HCT116 (cell line): ENCODE results near the gene TM4SF20. TPM values are rescaled to one million over a fixed set of nuclear protein-coding genes. Genes with fewer than 3 reads are reported as not detected.

Source experiments
- ATAC-seq: fragments of 200-7000 bp; cut with Tn5 transposase; 2 replicates; pipeline ENCODE4 v1.9.1; 2020; ENCODE audit warnings: mild to moderate bottlenecking, moderate library complexity
- BruUV-seq: library from RNA; stranded (reverse); fragments of 400-500 nt; replicated peaks from 2 replicates; lab custom pipeline; 2021; lab: Mats Ljungman, UMichigan
- CTCF ChIA-PET: fragments of 300-600 bp; sonication (Branson Sonifier 250); formaldehyde crosslinking; loops from one replicate; lab custom pipeline; 2021; ENCODE audit warnings: antibody characterized with exemption; lab: Charles Lee
- POLR2A ChIA-PET: fragments of 300-600, 350-600 bp; sonication (Branson Sonifier 250); formaldehyde crosslinking; loops from one replicate; lab custom pipeline; 2021; ENCODE audit warnings: antibody characterized with exemption; lab: Charles Lee
- RAD21 ChIA-PET, 2 experiments: fragments of 300-600 bp; sonication (Branson Sonifier 250); formaldehyde crosslinking; loops; one replicate each; lab custom pipeline; 2023; ENCODE audit warnings: low total read pairs in 2 of 2; ENCODE audit not compliant: uncharacterized antibody in 2 of 2, unreplicated experiment in 2 of 2, low non-redundant PET in 1 of 2; lab: Charles Lee
- DNase-seq: peaks from one replicate; pipeline ENCODE4 v3.0.0-alpha.2; 2010; ENCODE audit warnings: low read depth, low spot score
- H2AFZ ChIP-seq: fragments of 200-600 bp; shearing (Covaris generic), sonication (generic); 2 replicates; pipeline ENCODE4 v1.6.1; 2017; ENCODE audit warnings: low read depth, mixed run types, mixed read lengths, antibody characterized with exemption, low read length; ENCODE audit not compliant: poor library complexity, severe bottlenecking
- H3K27ac ChIP-seq: 2 replicates; pipeline ENCODE4 v1.5.1; 2012; ENCODE audit warnings: low read depth, low read length
- H3K27me3 ChIP-seq: fragments of 200-600 bp; sonication (generic); 2 replicates; pipeline ENCODE4 v1.6.1; 2016; ENCODE audit warnings: mixed run types, low read length, mixed read lengths; ENCODE audit not compliant: insufficient read depth
- H3K36me3 ChIP-seq, 2 experiments: fragments of 200-500 bp in 1 of 2; fragments of 200-600 bp in 1 of 2; sonication (Bioruptor generic) in 1 of 2; sonication (generic) in 1 of 2; 2 replicates each; pipeline versions ENCODE4 v1.5.1 to v1.6.1; 2014 to 2016; ENCODE audit warnings: low read length in 2 of 2, inconsistent platforms in 1 of 2, mixed read lengths in 1 of 2, mixed run types in 1 of 2; ENCODE audit not compliant: insufficient read depth in 2 of 2, control insufficient read depth in 1 of 2
- H3K4me1 ChIP-seq, 2 experiments: fragments of 200-600 bp in 1 of 2; sonication (generic) in 1 of 2; 2 replicates each; pipeline versions ENCODE4 v1.5.1 to v1.6.1; 2012 to 2017; ENCODE audit warnings: low read length in 2 of 2, inconsistent platforms in 1 of 2, mild to moderate bottlenecking in 1 of 2, mixed read lengths in 1 of 2, mixed run types in 1 of 2, moderate library complexity in 1 of 2; ENCODE audit not compliant: insufficient read depth in 2 of 2, control insufficient read depth in 1 of 2
- H3K4me2 ChIP-seq: fragments of 200-600 bp; sonication (generic); 2 replicates; pipeline ENCODE4 v1.6.1; 2017; ENCODE audit warnings: mixed run types, low read length, mixed read lengths
- H3K4me3 ChIP-seq, 2 experiments: fragments of 200-600 bp in 1 of 2; sonication (generic) in 1 of 2; replicated peaks in 1 of 2; 2 replicates each; pipeline ENCODE4 v1.5.1; 2011 to 2016; ENCODE audit warnings: low read length in 2 of 2, control low read depth in 1 of 2, low read depth in 1 of 2, mild to moderate bottlenecking in 1 of 2, mixed read lengths in 1 of 2, mixed run types in 1 of 2
- H3K79me2 ChIP-seq: fragments of 200-600 bp; sonication (generic); 2 replicates; pipeline ENCODE4 v1.6.1; 2017; ENCODE audit warnings: mild to moderate bottlenecking, mixed run types, low read length, moderate library complexity, mixed read lengths; ENCODE audit not compliant: insufficient read depth
- H3K9ac ChIP-seq: fragments of 200-600 bp; sonication (generic); 2 replicates; pipeline ENCODE4 v1.6.1; 2016; ENCODE audit warnings: low read length, mixed read lengths
- H3K9me2 ChIP-seq: fragments of 200-600 bp; sonication (generic), shearing (Covaris generic); 2 replicates; pipeline ENCODE4 v1.6.1; 2017; ENCODE audit warnings: mixed run types, mild to moderate bottlenecking, moderate library complexity; ENCODE audit not compliant: insufficient read depth
- H3K9me3 ChIP-seq, 2 experiments: fragments of 200-500 bp in 1 of 2; fragments of 200-600 bp in 1 of 2; sonication (Bioruptor generic) in 1 of 2; sonication (generic) in 1 of 2; 2 replicates each; pipeline ENCODE4 v1.6.1; 2014 to 2017; ENCODE audit warnings: low read length in 2 of 2, mixed read lengths in 2 of 2, inconsistent platforms in 1 of 2, low read depth in 1 of 2, mild to moderate bottlenecking in 1 of 2, mixed run types in 1 of 2, moderate library complexity in 1 of 2; ENCODE audit not compliant: control insufficient read depth in 1 of 2, insufficient read depth in 1 of 2
- H4K20me1 ChIP-seq: fragments of 200-600 bp; sonication (generic), shearing (Covaris generic); 2 replicates; pipeline ENCODE4 v1.6.1; 2017; ENCODE audit warnings: mixed run types, mild to moderate bottlenecking, moderate library complexity; ENCODE audit not compliant: insufficient read depth
- ATF3 ChIP-seq: IDR thresholded peaks from 2 replicates; pipeline ENCODE4 v1.6.1; 2012
- CBX3 ChIP-seq: IDR thresholded peaks from 2 replicates; pipeline ENCODE4 v1.6.1; 2012; ENCODE audit warnings: low read depth
- ELF1 ChIP-seq: IDR thresholded peaks from 2 replicates; pipeline ENCODE4 v1.6.1; 2012; ENCODE audit warnings: low read depth, borderline replicate concordance
- SP1 ChIP-seq: IDR thresholded peaks from 2 replicates; pipeline ENCODE4 v1.6.1; 2012; ENCODE audit warnings: low read depth
- intact Hi-C: fragments of 100-400 bp; cut with micrococcal nuclease; formaldehyde crosslinking; loops from 2 replicates; pipeline ENCODE4 v1.10.0; 2022
- total RNA-seq: library from RNA; stranded (reverse); gene quantifications from one replicate; pipeline ENCODE4 v1.2.1, GENCODE V29; 2021; ENCODE audit not compliant: unreplicated experiment
- TF ChIP-seq, protein P1 (sequence below), 3 experiments: fragments of 200-600 bp in 1 of 3; sonication (generic) in 1 of 3; IDR thresholded peaks in 2 of 3; conservative IDR thresholded peaks in 1 of 3; 2 replicates each; pipeline ENCODE4 v1.5.1; 2012 to 2017; ENCODE audit warnings: low read depth in 2 of 3, low read length in 2 of 3, antibody characterized with exemption in 1 of 3, borderline replicate concordance in 1 of 3, control low read depth in 1 of 3, mild to moderate bottlenecking in 1 of 3, mixed read lengths in 1 of 3, mixed run types in 1 of 3, moderate library complexity in 1 of 3; ENCODE audit not compliant: insufficient read depth in 1 of 3

Gene TM4SF20
- total RNA-seq, 1 experiment from 2014 or later: not detected

DNA sequence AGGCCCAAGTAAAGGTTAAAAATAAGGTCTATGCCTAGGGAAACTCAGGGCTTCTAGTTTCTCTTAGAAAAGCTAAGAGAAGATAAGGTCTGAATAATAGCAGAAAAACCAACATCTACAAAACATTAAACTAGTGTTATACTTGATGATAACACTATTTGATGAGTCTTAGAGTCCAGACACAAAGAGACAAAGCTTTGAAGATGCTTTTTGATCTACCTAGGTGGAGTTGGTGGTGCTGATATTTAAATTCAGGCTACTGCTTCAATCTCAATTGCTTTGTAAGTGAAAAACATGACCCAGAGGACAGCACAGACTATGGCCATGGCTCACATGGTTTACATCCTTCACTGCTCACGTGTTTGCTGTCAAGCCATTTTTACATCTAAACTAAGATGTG lies 65.8 kb downstream of the TM4SF20 start:
- ATAC-seq (no peak), DNase-seq (no peak)
- Histone ChIP-seq H3K4me2 (no peak overlapping the region), H3K27me3 (no peaks in the 10 kb centered on the region), H3K79me2 (no peaks in the 10 kb centered on the region), H3K4me1 (peaks cover 13 to 27% of the 10 kb centered on the region in 2 experiments), H3K9me2 (no peaks in the 10 kb centered on the region), H3K9me3 (no peaks in the 10 kb centered on the region), H3K36me3 (no peaks in the 10 kb centered on the region), H4K20me1 (no peaks in the 10 kb centered on the region), H3K27ac (no peak overlapping the region), H3K9ac (no peak overlapping the region), H2AFZ (no peak overlapping the region), H3K4me3 (no peak overlapping the region)
- ChIA-PET CTCF (no interaction called here), POLR2A (no interaction called here), RAD21 (no interaction called here)
- no peak for TF ChIP-seq ATF3
- TF ChIP-seq SP1: no peak
- intact Hi-C loops: no loop called here
- no TSS peak for BruUV-seq

GRCh38 chr2:227312579-227312978 lies 66.5 kb downstream of the TM4SF20 start:
- RAD21 ChIA-PET: no interaction called here
- no peaks in the 10 kb centered on the region for H3K79me2 ChIP-seq
- CTCF ChIA-PET: no interaction called here
- BruUV-seq: no TSS peak
- POLR2A ChIA-PET: no interaction called here
- peaks cover 13 to 27% of the 10 kb centered on the region in 2 experiments for H3K4me1 ChIP-seq
- no peaks in the 10 kb centered on the region for H3K9me2 ChIP-seq
- intact Hi-C loops: no loop called here
- ATAC-seq (no peak), DNase-seq (no peak)
- no peaks in the 10 kb centered on the region for H3K36me3 ChIP-seq
- H3K27me3 ChIP-seq: no peaks in the 10 kb centered on the region
- no peaks in the 10 kb centered on the region for H4K20me1 ChIP-seq
- H2AFZ ChIP-seq: no peak overlapping the region
- no peak for TF ChIP-seq CBX3
- no peak for TF ChIP-seq ELF1
- TF ChIP-seq, protein P1, sequence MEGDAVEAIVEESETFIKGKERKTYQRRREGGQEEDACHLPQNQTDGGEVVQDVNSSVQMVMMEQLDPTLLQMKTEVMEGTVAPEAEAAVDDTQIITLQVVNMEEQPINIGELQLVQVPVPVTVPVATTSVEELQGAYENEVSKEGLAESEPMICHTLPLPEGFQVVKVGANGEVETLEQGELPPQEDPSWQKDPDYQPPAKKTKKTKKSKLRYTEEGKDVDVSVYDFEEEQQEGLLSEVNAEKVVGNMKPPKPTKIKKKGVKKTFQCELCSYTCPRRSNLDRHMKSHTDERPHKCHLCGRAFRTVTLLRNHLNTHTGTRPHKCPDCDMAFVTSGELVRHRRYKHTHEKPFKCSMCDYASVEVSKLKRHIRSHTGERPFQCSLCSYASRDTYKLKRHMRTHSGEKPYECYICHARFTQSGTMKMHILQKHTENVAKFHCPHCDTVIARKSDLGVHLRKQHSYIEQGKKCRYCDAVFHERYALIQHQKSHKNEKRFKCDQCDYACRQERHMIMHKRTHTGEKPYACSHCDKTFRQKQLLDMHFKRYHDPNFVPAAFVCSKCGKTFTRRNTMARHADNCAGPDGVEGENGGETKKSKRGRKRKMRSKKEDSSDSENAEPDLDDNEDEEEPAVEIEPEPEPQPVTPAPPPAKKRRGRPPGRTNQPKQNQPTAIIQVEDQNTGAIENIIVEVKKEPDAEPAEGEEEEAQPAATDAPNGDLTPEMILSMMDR (IDR thresholded peaks at IDR 0.05 in 2 of 3, conservative IDR thresholded peaks at IDR 0.05 in 1 of 3; ENCODE audit: borderline replicate concordance in 1 of 3, insufficient read depth in 1 of 3, low read depth in 2 of 3, low read length in 2 of 3): no peak
- no peak overlapping the region for H3K9ac ChIP-seq
- H3K27ac ChIP-seq: no peak overlapping the region
- H3K4me3 ChIP-seq: no peak overlapping the region
- H3K9me3 ChIP-seq: no peaks in the 10 kb centered on the region
- no peak overlapping the region for H3K4me2 ChIP-seq

Other genes with a start within 250 kb of the TM4SF20 start
- gene COL4A4, start 215.1 kb downstream of the TM4SF20 start, total RNA-seq: 5.9 TPM
- gene COL4A3, start 214.7 kb downstream of the TM4SF20 start, total RNA-seq: 4.9 TPM
- 68.2 TPM for gene MFF, start 54.1 kb downstream of the TM4SF20 start, total RNA-seq
- gene SCYGR1, start 8.6 kb upstream of the TM4SF20 start, total RNA-seq: not detected
- 72.5 TPM for gene AGFG1, start 92.8 kb upstream of the TM4SF20 start, total RNA-seq
- not detected for gene SCYGR2, start 219.6 kb upstream of the TM4SF20 start, total RNA-seq
- not detected for gene SCYGR3, start 235.5 kb upstream of the TM4SF20 start, total RNA-seq
- gene SCYGR4, start 238.2 kb upstream of the TM4SF20 start, total RNA-seq: not detected